HG03095 (cell line): ENCODE results near the gene ERC2.
"Not testable (repeated sequence)": the region's sequence is repeated elsewhere in the genome, so short reads cannot be mapped to it uniquely, and the experiment has no call there.

Source experiments
- ATAC-seq: cut with Tn5 transposase; IDR thresholded peaks from one replicate; pipeline ENCODE4 v1.9.1; 2021; ENCODE audit warnings: moderate library complexity; ENCODE audit not compliant: unreplicated experiment

Gene ERC2

DNA sequence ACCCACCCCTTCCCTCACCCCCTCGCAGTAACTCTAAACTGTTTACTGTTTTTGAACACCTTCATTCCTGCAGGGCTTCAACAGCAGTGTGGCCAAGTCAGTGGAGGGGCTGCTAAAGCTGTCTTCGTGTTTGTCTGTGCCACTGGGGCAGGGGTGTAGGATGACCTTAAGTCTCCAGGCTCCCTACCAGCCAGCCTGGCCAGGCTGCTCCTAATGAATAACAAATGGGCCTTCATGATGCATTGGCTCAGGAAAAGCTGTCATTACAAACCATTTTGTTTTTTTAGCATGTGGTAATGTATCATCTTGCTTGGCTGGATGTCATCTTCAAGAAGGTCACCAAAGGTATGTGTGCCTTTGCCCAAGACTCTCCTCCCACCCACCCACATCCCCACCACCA is 609.0 kb downstream of the ERC2 start:
- no peak for ATAC-seq

DNA sequence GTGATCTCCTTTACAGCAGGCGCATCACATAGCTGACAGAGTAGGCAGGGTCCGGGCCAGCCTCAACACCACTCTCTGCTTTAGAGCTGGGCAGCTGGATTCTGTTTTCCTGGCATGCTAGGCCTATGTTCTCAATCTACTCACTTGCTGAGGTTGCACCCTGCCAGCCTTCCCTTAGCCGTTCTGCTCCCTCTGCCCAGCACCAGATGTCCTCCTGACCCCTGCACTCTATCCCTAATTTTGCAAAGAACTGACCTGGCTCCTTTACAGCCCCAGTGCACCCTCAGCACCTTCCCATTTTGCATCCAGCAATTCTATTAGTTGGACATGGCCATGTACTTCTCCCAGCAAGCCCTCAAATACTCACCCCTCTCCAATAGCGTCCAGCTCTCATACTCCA is 609.5 kb downstream of the ERC2 start:
- no peak for ATAC-seq

DNA sequence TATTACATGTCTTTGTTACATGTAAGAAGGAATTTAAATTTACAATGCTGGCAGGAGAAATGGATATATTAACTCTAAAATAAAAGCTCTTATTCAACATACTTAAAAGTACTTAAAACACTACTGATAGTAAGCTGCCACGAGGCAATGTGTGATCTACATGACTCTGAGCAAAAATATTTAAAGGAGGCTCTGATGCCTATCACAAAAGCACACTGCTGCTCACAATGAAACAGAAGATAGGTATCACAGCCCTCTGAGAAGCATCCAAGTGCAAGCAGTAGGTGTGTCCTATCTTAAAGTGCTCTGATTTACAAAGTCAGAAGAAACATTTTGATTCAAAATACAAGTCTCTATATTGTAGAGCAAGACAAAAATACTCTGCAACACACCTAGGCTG is 610.0 kb downstream of the ERC2 start:
- ATAC-seq: no peak

DNA sequence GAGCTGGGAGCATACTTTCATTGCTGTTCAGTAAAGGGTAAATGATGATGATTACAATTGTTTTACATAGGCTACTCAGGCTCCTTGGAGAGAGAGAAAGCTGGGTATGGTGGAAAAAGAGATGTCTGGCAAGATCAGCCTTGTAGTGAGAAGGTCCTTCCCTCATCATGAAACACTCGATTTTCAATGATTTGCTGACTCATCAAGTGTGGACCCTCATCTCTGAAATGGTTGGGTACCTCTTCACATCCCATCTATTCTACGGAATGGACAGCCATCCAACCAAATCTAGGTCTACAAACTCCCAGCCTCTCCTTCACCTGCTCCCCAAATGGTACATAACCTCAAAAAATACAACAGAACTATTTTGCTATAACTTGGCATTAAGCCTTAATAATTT is 610.6 kb downstream of the ERC2 start:
- no peak for ATAC-seq

DNA sequence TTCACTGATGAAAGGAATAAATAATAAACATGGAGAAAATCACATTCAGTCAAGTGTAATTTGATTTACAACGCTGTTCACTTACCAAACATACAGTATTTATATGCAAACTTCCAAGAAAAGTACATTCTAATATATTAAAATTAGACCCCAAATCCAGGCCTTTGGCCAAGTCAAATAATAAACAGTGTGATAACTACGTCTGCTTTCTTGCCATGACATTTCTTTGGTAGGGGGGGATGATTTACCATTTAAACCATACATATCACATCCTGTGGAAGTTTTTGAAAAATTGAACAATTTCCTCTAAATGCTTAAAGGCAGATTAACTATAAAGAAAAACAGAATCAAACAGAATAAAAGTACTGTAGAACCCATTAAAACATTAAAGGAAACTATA is 613.0 kb downstream of the ERC2 start:
- ATAC-seq: no peak

DNA sequence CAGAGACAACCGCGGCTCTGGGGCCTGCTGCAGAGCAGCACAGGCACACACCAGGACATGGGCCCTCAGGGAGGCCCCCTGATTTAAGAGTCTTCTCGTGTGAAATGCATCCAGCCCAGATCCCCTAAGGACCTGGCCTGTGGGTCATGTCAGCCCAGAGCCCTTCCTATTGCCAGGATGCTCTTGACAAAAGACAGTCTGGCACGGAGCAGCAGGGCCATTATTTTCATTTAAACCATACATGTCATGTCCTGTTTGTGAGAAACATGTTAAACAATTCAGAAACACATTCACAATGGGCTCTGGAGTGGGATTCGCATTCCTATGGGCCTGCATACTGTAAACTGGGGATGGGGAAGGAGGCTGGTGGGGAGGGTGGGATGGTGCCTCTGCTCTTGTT is 613.8 kb downstream of the ERC2 start:
- no peak for ATAC-seq

DNA sequence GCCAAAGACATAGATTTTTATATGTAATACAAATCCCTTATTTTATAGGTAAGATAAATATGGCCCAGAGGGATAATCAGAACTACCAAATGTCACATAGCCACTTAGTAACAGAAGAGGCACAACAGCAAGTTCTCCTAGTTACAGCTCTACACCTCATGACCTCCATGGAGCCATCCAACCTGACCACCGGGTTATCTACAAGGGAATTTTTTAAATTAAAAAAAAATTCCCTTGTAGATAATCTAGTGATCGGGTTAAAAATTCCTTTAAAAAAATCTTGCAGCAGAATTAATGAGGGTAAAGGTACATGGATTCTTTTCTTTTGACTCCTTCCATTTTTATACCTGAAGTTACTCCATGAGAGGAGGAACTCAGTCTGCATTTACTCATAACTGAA is 615.9 kb downstream of the ERC2 start:
- no peak for ATAC-seq

DNA sequence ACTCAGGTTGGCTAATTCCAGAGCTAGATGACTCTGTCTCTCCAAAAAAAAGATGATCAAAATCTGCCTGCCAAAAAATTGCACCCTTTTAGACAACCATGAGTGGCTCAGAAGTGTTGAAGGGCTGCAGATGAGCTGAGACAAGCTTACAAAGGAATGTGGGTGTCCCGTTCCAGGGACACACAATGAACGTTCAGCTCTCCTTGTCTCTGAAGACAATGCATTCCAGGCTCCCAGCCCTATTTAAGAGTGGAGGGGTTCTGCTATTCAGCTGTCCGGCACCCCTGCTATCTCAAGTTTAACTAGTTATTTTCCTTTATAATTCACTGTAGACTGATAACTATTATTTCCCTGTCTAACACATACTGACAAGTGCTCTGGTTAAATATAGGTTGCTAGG is 626.1 kb downstream of the ERC2 start:
- no peak for ATAC-seq

DNA sequence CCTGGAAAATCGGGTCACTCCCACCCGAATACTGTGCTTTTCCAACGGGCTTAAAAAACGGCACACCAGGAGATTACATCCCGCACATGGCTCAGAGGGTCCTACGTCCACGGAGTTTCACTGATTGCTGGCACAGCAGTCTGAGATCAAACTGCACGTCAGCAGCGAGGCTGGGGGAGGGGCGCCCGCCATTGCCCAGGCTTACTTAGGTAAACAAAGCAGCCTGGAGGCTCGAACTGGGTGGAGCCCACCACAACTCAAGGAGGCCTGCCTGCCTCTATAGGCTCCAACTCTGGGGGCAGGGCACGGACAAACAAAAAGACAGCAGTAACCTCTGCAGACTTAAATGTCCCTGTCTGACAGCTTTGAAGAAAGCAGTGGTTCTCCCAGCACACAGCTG is 636.4 kb downstream of the ERC2 start:
- ATAC-seq: not testable (repeated sequence)

DNA sequence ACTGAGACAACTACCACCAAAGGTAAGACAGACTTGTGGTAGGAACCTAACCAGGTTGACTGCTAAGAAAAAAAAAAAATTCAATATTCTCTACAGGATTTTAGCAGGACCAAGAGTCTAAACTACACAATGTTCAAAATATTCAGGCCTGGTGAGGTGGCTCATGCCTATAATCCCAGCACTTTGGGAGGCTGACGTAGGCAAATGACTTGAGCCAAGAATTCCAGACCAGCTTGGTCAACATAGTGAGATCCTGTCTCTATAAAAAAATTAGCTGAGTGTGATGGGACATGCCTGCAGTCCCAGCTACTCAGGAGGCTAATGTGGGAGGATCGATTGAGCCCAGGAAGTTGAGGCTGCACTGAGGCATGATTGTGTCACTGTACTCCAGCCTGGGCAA is 639.6 kb downstream of the ERC2 start:
- no peak for ATAC-seq

DNA sequence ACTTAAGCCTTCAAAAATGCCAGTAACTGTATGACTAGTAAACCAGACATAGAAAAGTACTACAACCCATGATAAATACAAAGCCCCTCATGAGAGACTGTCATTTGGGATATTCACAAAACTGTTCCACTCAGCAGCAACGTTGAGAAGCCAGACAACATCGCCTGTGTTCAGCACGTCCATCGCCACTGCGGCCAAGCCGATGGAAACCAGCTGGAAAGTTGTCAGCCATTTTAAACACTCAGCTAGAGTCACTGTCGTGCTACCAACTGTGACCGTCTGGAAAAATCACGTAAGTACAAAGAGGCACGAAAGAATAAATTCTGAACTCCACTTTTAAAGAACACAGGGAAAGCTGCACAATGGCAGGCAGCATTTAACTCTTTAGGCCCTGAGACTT is 640.5 kb downstream of the ERC2 start:
- ATAC-seq: no peak

DNA sequence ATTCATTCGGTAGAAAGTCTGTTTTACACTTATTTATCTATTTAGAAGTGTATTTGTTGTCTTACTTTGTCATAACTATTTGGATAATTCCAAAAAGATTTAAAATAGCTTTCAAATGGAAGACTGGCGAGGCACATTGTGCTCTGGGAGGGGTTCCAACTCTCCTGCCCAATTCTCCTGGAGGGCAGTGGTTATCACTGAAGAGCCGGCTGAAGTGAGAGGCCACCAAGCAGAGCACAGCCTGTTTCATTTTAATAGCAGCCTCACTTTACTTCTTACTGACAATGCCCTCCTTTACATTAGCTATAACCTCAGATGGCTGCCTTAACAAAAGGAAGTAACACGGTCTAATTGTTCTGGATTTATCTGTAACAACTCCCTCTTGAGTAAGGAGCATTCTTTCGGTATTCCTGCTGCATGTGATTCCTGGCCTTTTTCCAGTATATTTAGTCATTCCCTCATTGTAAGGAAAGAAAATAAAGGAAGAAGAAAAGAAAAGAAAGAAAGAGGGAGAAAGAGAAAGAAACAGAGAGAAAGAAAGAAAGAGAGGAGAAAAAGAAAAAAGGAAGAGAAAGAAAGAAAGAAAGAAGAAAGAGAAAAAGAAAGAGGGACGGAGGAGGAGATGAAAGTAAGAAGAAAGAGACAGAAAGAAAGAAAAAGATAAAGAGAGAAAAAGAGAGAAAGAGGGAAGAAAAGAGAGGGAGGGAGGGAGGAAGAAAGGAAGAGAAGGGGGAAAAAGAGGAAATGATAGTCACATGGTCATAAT is 641.4 kb downstream of the ERC2 start:
- no peak for ATAC-seq

DNA sequence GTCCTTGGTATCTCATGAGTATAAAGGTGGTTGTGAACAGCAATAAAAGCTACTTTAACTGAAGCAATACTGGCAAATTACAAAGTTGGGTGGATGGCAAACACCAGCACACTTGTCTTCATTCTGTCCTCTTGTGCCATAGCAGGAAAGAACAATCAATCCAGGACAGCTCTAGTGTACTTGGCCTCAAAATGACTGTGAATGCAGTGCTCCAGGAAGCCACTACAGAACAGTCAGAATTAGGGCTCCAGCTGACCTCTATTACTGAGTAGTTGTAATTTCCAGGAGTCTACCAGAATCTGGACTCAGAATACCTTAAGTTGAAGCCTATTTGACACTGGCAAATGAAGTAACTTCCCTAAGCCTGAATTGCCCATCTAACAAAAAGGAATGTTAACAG is 642.2 kb downstream of the ERC2 start:
- ATAC-seq: no peak

DNA sequence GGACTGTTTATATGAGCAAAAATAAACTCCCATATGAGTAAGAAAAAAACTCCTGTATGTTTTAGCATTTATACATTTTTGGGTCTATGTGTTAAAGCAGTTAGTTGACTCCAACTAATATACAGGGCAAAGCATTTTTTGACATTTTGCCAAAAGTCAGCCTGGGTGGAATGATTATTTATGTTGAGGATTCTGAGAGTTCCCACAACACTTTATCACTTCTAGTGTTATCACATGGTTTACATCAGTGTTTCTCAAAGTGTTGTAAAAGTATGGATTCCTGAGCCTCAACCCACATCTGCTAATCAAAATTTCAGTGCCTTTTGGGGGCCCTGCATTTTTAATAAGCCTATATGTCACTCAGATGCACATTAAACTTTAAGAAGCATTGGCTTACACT is 643.9 kb downstream of the ERC2 start:
- no peak for ATAC-seq

DNA sequence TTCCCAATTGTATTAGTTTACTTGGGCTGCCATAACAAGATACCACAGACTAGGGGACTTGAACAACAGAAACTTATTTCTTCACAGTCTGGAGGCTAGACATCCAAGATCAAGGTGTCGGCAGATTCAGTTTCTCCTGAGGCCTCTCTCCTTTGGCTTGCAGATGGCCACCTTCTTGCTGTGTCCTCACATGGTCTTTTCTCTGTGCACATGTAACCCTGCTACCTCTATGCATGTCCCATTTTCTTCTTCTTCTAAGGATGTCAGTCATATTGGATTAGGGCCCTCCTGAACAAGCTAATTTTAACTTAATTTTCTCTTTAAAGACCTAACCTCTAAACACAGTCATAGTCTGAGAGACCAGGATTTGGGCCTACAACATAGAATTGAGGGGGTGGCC is 644.4 kb downstream of the ERC2 start:
- no peak for ATAC-seq

DNA sequence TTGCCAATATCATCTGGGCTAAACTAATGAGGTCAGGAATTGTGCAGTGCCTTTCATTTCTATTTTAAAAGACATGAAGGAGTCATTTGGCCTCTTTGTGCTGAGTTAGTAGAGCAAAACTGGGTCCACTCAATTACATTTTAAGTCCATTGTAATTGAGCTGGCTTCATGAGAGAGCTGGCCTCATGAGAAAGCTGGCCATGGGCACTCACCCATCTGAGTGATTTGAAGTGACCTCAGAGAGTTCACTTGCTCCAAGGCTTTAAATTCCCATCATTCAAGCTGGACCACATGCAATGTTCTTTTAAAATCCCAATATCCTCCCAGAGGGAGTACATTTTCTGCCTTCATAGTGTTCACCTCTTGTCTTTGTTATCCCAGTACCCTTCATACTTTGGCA is 645.3 kb downstream of the ERC2 start:
- no peak for ATAC-seq

DNA sequence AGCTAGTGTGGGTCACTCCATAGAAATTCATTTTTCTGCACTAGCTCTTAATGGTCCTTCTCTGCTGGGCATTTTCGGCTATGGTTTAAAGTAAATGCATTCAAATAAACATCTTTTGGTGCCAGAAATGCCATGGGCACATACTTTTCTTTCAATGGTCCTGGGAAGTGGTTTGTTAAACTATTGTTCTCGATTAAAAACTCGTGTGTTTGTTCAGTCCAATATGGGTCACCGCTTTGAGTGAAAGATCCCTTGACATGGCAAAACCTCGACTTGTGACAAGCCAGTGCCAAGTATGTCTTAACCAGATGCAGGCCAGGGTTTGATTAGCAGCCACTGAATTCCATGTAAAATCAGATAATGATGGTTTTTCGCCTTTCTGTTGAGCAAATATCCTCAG is 649.3 kb downstream of the ERC2 start:
- ATAC-seq: no peak

DNA sequence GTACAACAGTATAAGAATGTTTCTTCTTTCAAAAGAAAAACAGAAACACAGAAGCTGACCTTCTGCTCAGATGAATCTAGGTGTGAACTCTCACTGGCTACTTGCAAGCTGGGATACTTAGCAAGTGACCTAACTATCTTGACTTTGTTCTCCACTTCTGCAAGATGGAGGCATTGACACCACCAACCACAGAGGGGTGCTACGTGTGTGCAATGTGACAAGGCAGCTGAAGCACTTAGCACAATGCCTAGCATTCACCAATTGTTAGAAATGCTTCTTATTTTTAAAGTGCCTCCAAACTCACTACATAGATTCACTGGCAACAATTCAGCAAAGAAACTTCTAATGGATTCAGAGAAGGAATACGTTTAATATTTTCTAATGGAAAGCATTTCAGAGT is 649.8 kb downstream of the ERC2 start:
- ATAC-seq: no peak

DNA sequence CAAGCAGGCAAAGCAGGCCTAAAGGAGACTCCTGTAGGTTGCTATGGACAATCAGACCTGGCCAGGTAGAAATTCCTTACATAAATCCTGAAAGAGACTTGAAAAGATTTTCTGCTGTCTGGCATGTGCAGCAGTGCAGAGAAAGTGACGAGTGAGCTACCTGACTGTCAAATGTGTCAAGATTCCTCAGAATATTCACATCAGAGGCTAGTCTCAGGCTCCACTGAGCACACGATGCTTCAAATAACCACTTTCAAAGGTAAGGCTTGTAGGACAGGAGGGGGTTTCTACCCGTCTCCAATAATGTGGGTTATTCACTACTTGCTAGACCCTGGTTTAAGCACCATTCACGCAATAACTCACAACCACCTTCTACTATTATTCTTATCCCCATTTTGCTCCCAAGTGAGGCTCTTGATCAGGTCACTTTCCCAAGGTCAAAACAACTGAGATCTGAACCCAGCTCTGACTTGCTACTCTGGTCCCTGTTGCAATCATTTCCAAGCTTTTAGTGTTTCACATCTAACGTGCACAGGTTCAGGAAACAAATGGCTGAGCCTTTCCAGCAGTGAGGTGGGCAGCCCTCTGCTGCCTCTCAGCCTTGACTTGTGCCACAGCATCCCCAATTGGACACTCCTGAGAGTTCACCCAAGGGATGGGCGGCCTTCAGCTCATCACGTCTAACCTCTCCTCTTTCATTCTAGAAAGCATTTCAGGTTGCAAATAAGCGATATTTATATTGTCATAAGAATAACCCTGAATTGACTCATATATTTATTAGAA is 651.3 kb downstream of the ERC2 start:
- ATAC-seq: no peak

DNA sequence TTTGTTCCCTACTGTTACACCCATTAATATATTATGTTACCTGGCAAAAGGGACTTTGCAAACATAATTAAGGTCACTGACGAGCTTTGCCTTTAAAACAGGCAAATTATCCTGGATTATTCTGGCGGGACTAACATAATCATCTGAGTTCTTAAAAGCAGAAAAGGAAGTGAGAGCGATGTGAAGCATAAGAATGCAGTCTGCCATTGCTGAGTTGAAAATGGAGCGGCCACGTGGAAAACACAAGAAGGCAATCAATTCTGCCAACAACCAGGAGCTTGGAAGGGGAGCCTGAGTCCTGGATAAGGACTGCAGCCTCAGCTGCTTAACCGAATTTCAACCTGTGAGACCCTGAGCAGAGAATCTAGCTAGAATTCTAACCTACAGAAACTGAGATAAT is 653.0 kb downstream of the ERC2 start:
- no peak for ATAC-seq

DNA sequence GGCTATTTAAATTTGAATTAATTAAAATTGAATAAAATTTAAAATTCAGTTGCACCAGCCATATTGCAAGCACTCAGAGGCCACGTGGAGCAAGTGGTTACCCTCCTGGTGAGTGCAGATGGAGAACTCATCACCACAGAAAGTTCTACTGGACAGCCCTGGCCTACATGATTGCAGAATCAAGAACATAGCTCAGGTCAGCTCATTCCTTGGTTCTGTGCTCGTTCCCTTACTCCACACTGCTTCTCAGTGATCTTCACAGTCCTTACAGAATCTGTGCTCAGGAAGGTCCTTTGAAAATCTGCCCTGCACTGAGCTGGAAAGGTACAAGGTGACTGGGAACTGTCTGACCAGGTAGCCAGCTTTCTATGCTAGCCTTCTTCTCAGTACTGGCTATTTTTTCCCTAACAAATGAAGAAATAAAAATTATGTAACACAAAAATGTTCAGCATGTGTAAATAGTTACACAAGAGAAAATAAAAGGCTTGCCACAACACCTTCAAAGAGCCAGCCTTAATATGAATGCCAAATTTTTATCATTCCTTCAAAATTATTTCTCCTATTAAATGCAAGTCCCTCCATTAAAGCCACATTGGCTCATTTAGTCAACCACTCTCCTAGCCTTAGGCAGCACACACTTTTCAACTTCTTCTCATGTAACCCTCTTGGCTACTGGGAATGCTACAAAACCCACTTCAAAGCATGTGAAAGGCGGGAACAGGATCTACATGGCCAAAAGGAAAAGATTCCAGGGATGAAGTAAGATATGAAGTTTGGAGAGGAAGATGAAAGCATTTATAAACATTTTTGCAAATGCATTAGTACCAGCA is 654.8 kb downstream of the ERC2 start:
- ATAC-seq: no peak
